Stimulated activated CD8-positive, alpha-beta memory T cell treated with anti-CD3 and anti-CD28 coated beads, Interleukin-12 subunit alpha, Interleukin-12 subunit beta, amount 100 ng/mL, for 4 hours (primary cell): Measurements from ENCODE around the gene PRRC2B.
"Not testable (repeated sequence)": the region's sequence is repeated elsewhere in the genome, so short reads cannot be mapped to it uniquely, and the experiment has no call there.

Experiments used
- DNase-seq: peaks from one replicate; pipeline ENCODE4 v3.0.0-alpha.2; 2020; ENCODE audit warnings: low read depth

Gene PRRC2B

DNA sequence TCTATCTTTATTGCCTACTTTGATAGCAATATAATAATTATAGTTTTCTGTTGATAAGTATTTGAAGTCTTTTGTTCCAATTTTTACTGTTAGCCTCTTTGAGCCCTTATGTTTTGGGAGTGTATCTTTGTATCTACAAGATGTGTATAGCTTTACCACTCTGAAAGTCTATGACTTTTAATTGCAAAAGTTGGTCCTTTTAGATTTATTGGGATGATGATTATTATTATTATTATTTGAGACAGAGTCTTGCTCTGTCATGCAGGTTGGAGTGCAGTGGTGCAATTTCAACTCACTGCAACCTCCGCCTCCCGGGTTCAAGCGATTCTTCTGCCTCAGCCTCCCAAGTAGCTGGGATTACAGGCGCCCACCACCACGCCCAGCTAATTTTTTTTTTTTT lies 78.2 kb downstream of the PRRC2B start:
- not testable (repeated sequence) for DNase-seq

DNA sequence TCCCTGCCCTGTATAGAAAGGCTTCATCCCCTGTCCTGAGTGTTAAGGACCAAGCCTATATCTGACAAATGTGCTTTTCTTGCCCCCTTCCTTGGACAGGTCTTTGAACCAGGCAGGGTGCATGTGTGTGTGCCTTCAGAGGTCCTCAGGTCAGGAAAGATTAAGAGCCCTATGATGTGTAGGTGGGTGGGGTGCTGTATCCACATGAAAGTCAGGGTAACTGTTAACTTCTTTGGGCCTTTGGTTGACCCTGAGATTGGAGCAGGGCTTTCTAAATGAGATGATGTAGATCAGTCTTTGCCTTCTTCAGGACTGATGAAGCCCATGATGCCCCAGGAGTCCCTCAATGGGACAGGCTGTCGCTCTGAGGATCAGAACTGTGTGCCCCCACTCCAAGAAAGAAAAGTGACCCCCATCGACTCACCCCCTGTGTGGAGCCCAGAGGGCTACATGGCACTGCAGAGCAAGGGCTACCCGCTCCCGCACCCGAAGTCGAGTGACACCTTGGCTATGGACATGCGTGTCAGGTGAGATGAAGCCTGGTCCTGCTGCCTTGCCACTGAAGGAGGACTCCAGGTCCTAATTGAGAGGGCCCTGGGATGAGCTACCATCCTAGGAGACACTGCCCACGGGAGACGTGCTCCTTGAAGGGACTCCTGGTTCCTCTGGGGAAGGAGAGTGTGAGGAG lies 79.5 kb downstream of the PRRC2B start:
- no peak for DNase-seq

DNA sequence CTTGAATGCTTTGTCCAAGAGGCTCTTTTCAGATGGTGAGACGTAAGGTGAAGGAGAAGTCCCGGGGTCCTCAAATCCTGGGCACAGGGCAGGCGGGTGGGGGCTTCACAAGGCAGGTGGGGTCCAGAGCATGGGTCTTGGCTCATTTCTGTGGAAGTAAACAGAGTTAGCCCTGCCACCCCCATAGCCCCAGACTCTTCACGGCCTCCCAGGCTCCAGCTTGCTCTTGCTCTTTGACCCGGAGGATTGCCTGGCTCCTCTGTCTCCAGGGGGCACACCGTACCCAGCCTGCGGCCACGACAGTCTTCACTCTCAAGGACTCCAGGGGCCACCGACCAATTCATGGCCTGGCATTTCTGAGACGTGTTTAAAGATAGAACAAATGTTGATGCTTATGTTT lies 80.0 kb downstream of the PRRC2B start:
- DNase-seq: no peak

DNA sequence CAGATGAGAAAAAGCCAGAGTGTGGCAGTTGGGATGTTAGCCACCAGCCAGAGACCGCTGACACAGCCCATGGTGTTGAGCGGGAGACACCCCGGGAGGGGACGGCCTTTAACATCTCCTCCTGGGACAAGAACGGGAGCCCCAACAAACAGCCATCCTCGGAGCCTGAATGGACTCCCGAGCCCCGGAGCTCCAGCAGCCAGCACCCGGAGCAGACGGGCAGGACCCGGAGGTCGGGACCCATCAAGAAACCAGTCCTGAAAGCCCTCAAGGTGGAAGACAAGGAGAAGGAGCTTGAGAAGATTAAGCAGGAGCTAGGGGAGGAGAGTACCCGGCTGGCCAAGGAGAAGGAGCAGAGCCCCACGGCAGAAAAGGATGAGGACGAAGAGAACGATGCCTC lies 80.8 kb downstream of the PRRC2B start:
- no peak for DNase-seq

DNA sequence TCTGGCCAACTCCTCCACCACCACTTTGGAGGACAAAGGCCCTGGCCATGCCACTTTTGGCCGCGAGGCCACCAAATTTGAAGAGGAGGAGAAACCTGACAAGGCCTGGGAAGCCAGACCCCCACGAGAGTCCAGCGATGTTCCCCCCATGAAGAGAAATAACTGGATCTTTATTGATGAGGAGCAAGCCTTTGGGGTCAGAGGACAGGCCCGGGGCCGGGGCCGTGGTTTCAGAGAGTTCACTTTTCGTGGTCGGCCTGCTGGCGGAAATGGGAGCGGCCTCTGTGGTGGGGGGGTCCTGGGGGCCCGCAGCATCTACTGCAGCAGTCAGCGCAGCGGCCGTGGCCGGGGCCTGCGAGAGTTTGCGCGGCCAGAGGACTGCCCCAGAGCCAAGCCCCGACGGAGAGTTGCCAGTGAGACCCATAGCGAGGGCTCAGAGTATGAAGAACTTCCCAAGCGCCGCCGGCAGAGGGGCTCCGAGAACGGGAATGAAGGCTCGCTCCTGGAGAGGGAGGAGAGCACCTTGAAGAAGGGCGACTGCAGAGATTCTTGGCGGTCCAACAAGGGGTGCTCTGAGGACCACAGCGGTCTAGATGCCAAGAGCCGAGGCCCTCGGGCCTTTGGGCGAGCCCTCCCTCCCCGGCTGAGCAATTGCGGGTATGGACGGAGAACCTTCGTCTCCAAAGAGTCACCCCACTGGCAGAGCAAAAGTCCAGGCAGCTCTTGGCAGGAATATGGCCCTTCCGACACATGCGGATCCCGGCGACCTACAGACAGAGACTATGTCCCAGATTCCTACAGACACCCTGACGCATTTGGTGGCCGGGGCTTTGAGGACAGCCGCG lies 81.4 kb downstream of the PRRC2B start:
- no peak for DNase-seq

DNA sequence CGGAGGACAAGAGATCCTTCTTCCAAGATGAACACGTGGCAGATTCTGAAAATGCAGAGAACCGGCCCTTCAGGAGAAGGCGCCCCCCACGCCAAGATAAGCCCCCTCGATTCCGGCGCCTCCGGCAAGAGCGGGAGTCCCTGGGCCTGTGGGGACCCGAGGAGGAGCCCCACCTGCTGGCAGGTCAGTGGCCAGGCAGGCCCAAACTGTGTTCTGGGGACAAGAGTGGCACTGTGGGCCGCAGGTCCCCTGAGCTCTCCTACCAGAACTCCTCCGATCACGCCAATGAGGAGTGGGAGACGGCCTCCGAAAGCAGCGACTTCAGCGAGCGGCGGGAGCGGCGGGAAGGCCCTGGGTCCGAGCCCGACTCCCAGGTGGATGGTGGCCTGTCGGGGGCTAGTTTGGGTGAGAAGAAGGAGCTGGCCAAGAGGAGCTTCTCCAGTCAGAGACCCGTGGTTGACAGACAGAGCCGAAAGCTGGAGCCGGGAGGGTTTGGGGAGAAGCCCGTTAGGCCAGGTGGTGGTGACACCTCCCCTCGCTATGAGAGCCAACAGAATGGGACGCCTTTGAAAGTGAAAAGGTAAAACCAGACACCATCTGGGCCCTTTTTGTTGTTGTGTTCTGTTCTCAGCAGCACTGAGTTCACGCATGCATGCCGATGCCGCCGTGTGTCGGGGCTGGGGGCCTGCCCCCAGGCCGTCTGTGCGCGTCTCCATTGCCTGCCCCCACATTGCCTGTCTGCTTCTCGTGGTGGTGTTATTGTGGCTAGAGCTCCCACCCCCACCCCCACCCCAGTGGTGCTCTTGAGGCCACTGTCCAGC lies 82.3 kb downstream of the PRRC2B start:
- DNase-seq: no peak

DNA sequence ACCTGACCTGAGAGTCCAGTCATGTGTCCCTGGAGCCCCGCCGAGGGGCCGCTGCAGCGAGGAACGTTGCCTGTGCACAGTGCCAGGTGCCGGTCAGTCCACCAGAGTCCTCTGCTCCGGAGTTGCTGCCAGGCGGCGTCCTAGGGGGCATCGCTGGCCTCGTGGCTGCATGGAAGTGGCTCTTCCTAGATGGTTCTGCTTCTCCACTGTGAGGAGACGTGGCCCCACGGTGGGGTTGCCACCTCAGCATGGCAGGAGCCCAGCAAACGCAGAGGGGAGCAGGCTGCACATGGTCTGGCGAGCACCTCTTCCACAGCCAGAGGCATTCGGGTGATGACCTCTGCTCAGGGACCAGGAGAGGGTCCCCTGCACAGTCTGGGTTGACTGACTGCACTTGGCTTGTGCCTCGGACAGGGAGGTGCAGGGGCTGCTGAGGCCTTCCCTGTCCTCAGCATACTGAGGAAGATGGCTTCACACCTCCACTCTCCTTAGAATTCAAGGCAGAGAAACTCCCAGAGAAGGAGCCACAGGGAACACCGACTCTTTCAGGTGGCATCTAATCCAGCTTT lies 83.0 kb downstream of the PRRC2B start:
- DNase-seq: no peak

DNA sequence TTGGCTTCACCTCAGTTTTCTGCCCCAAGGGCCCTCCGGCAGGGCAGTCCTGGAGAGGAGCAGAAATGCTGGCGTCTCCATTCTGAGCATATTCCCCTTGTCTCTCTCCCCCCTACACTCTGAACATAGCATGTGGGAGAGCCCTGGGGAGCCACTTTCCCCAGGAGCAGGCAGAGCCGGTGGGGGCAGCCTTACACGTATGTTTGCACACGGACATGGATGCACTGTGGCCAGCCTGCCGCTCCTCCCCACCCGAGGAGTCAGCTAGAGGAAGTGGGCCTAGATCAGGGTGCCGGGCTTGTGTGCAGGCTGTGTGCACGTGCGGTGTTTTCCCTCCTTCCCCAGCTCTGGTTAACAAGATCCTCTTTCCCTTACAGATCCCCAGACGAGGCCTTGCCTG lies 83.5 kb downstream of the PRRC2B start:
- no peak for DNase-seq

DNA sequence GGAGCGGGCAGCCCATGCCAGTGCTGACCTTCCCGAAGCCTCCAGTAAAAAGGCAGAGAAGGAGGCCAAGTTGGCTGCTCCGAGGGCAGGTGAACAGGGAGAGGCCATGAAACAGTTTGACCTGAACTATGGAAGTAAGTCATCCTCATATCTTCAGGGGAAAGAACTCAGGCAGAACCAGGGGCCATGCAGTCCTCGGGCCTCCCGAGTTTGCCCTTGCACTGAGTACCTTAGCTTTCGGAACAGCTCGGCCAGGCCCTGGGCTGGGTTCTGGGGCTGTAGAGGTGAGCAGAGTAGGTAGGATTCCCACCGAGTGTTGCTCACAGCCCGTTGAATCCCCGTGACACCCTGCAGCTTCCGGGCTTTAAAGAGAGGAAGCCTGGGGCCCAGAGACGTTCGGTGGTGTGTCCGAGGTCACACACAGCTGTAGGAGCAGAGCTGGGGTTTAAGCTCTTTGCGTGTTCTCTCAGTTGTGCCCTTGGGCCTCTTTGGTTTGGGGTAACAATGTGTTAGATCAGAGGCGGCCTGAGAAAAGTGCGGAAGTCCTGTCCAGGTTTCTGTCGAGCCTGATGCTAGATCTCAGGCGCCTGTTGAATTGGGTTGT lies 84.0 kb downstream of the PRRC2B start:
- no peak for DNase-seq

DNA sequence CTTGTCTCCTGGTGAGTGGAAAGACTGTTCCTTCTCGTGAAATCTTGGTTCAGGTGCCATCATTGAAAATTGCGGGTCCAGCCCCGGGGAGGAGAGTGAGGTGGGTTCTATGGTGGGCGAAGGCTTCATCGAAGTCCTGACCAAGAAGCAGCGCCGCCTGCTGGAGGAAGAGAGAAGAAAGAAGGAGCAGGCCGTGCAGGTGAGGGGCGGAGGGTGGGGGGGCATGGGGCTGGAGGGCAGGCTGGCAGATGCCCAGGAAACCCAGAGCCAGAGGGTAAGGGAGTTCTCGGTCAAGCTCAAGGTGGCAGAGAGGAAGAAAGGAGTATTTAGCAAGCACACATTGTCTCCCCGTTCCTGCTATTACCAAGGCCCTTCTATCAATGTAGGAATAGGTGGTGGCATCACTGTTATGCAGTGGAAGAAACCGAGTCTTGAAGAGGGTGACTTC lies 84.6 kb downstream of the PRRC2B start:
- DNase-seq: no peak

DNA sequence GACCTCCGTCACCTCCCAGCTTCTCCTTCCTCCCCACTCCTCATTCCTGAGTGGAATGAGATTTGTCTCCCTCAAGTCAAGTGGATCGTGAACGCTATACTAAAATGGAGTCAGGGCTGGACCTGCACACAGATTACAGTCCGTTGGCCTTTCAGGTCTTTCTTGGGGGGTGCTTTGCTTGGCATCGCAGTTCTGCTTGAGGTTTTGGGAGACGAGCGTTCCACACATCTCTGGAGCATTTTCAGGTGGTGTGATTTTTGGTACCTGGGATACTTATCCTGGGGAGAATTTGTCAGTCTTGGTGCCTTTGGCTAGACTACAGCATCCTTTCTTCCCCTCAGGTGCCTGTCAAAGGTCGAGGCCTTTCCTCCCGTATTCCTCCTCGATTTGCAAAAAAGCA lies 85.0 kb downstream of the PRRC2B start:
- DNase-seq: no peak

DNA sequence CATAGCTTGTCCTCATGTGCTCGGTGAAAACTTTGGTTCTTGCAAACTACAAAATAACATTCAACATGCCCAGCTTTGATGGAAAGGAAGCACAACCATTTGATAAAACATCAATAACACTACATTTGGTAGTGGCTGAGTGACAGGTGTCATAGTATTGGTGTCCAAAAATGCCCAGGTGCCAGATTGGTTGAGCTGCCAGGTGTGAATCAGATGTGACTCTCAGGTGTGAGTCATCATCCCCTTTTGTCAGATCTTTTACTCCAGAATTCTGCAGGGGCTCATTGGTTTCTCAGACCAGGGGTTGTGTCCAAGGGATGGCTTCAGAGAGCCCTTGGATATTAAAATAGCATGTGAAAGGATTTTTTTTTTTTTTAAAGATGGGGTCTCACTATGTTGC lies 86.4 kb downstream of the PRRC2B start:
- DNase-seq: no peak

DNA sequence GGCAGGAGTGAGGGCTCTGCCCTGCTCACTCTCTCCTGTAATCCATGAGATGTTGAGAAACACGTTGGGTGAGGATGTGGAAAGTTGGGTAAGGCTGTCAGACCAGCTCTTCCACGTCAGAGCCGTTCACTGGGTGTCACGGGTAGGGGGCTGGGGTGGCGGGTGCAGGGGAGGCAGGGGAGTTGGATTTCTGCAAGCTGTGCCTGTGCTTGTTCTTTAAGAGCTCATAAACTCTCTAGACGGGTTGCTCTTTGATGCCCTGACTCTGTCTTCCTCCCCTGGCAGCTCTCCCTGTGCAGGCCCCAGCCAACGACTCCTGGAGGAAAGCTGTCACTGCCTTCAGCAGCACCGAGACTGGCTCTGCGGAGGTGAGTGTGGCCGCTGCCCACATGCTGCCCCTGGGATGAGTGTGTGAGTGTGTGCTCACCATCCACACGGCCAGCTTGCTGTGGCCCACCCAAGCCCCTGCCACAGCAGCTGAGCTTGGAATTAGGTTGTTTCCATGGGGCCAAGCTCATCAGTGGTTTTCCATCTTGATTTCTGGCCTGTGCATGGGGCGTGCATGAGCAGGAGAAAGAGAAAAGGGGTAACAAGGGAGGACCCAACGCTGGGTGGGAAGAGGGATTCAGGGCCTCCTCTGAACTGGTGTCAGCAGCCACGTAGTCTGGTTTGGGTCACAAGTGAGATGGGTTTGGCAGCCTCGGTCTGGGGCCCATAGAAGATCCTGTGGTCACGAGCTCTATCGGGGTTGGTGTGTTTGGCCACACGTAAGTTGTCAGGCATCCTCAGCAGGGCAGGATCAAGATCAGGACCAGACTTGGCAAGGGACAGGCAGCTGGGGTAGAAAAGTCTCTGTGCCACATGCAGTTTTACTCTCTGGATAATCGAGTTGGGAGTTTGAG lies 87.8 kb downstream of the PRRC2B start:
- no peak for DNase-seq

DNA sequence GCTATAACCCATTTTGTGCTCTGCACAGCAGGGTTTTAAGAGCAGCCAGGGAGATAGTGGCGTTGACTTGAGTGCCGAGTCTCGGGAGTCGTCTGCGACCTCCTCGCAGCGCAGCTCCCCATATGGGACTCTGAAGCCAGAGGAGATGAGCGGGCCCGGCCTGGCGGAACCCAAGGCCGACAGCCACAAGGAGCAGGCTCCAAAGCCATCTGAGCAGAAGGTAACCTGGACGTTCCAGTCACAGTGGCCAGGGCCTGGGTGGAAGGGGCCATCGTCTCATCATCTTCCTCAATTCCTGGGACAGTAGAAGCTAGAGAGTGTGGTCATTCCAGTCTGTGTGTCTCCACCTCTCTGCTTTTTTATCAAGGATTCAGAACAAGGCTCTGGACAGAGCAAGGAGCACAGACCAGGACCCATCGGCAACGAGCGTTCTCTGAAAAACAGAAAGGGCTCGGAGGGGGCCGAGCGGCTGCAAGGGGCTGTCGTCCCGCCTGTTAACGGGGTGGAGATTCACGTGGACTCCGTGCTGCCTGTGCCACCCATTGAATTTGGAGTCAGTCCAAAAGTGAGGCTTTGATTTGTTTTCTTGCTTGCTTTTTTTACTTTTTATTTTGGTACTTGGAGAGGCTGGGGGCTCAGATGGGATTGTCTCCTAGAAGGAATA lies 88.6 kb downstream of the PRRC2B start:
- no peak for DNase-seq

DNA sequence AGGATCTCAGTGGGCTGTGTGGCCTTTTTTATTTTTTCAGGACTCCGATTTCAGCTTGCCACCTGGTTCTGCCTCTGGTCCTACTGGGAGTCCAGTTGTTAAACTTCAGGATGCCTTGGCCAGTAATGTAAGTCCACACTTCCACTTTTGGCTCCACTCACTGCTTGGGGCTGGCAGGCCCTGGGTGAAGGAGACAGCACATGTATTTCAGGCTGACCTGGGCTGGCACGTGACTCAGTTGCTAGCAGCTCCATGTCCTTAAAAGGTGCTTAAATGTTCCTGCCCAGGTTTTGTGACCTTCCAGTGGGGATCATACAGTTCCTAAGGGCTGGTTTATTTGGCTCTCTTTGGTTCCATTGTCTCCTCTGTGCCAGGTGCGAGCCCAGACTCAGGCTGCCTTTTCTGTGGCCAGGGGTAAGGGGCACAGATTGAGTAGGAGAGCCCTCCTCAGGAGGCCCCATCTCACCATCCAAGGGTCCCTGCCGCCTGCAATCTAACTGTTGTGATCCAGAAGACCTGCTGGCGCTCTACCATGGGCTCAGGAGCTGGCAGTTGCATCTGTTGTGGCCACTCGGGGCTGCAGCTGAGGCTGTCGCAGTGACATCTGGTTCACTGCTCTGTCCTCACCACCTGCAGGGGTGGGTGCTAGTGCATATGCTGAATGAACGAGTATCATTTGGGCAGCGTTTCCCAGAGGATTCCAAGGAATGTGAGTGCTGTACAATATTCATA lies 89.6 kb downstream of the PRRC2B start:
- no peak for DNase-seq

DNA sequence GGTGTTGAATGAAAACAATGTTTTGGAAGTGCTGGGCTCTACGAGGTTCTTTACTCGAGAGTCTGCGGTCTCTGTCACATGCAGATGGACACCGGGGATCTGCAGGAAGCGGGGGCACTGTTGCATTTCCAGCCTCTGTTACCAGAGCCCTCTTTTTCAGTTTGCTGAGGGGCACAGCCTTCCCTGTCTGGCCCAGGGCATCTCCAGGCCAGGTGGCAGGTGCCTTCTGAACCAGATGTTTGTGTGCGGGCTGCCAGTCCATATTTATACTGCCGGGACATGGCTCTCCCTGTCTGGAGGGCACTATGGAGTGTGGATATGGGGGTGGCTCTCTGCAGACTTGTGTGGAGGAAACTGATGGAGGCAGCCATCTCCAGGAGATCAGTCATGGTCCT lies 90.2 kb downstream of the PRRC2B start:
- DNase-seq: no peak

DNA sequence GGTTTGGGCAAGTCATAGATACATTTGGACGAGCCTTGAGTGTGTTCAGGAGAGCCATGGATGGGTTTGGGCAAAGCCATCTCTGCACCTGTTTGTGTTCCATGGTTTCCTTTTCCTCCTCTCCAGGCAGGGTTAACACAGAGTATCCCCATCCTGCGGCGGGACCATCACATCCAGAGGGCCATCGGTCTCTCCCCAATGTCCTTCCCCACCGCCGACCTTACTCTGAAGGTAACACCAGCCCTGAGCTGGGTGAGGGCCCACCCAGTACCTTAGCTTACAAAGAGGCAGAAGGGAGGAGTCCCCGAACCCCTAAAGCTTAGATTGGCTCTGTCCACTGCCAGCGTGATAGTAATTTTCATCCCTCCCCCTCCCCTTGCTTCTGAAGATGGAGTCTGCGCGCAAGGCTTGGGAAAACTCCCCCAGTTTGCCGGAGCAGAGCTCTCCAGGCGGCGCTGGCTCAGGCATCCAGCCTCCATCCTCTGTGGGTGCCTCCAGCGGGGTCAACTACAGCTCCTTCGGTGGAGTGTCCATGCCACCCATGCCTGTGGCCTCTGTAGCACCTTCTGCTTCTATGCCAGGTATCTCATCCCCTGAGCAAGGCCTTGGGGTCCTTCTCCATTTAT lies 90.8 kb downstream of the PRRC2B start:
- no peak for DNase-seq

DNA sequence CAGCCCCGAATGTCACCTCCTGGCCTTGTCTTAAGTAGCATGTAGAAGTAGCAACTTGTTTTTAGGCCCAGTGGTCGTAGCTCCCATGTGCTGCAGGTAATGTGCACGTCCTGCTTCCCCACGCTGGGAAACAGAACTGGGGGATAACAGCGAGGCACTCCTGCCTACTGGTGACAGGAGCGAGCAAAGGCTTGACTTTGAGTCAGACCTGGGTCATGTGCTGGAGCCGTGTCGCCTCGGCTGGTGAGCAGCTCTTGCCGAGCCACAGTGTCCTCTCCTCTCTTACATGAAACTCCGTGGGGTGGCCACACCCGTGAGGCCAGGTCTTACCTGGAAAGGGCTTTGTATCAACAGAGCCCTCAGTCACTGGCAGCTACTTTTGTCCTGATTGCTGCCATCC lies 91.3 kb downstream of the PRRC2B start:
- DNase-seq: no peak

DNA sequence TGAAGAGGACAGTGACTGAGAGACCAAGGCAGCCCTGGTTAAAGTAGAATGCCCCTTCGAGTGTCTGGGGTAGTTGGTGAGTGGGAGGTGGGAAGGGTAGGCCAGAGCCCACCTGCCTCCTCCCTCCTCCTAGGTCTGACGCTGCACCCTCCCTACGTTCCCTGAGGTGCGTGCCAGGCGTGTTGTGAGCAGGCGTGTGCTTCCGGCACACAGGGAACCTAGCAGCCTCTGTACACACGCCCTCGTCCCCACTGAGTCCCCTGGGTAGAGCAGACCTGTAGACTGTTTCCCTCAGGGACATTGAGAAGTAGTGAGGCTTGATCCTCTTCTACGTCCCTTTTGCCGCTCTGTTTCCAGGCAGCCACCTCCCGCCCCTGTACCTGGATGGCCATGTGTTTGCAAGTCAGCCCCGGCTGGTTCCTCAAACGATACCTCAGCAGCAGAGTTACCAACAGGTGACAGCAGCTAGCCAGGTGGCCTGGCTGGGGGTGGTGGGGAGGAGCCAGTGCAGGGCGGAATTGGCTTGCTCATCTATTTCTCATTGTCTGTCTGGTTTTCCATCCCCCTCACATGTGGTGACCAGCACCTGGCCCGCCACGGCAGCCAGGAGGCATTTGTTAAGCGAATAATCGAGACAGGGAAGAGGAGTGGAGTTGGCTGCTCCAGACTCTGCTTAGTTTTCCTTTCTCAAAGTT lies 92.0 kb downstream of the PRRC2B start:
- DNase-seq: no peak
